Small intestine (tissue), 7 donors: ENCODE measurements around the gene CFAP65. TPM values are rescaled to one million over a fixed set of nuclear protein-coding genes. Genes with fewer than 3 reads are reported as not detected.

ENCODE experiments used
- DNase-seq, 2 donors: peaks; one replicate each; pipeline versions ENCODE4 v3.0.0 to v3.0.0-alpha.2; 2013
- FAIRE-seq: peaks from 2 replicates; lab custom pipeline; 2012; peaks lifted over from hg19 to GRCh38; lab: Jason Lieb, UNC
- H3K27ac ChIP-seq, 3 donors: one replicate each; pipeline ENCODE4 v1.5.1; 2013; ENCODE audit warnings: low read length in 2 of 3, mild to moderate bottlenecking in 2 of 3, control low read depth in 1 of 3, inconsistent platforms in 1 of 3, low read depth in 1 of 3, moderate library complexity in 1 of 3
- H3K27me3 ChIP-seq, 3 donors: one replicate each; pipeline ENCODE4 v1.6.1; 2013; ENCODE audit warnings: low read length in 3 of 3, inconsistent platforms in 1 of 3; ENCODE audit not compliant: control insufficient read depth in 3 of 3, insufficient read depth in 3 of 3
- H3K36me3 ChIP-seq, 3 donors: one replicate each; pipeline ENCODE4 v1.6.1; 2013; ENCODE audit warnings: low read length in 3 of 3, inconsistent platforms in 1 of 3, low read depth in 1 of 3, mild to moderate bottlenecking in 1 of 3, moderate library complexity in 1 of 3; ENCODE audit not compliant: control insufficient read depth in 3 of 3, insufficient read depth in 2 of 3
- H3K4me1 ChIP-seq, 3 donors: one replicate each; pipeline ENCODE4 v1.6.1; 2013; ENCODE audit warnings: low read length in 2 of 3, inconsistent platforms in 1 of 3, low read depth in 1 of 3, mild to moderate bottlenecking in 1 of 3, moderate library complexity in 1 of 3; ENCODE audit not compliant: control insufficient read depth in 3 of 3, insufficient read depth in 2 of 3
- H3K4me3 ChIP-seq, 3 donors: one replicate each; pipeline ENCODE4 v1.5.1; 2013; ENCODE audit warnings: low read length in 3 of 3, control low read depth in 1 of 3, inconsistent platforms in 1 of 3, low read depth in 1 of 3, mild to moderate bottlenecking in 1 of 3, moderate library complexity in 1 of 3
- H3K9me3 ChIP-seq, 2 donors: one replicate each; pipeline ENCODE4 v1.6.1; 2013; ENCODE audit warnings: low read depth in 1 of 2, low read length in 1 of 2; ENCODE audit not compliant: control insufficient read depth in 2 of 2, insufficient read depth in 1 of 2
- WGBS, 3 donors: extraction: QIAGEN DNeasy Blood & Tissue Kit; methylation state at CpG; one replicate each; pipeline ENCODE4 v1.1.7; 2013; 5-methylcytosine and 5-hydroxymethylcytosine counted together
- polyA plus RNA-seq, 4 donors: library from polyadenylated mRNA; stranded (reverse) in 3 of 4; unstranded in 1 of 4; fragments of 200-250 nt in 3 of 4; fragments of 120-200 nt in 1 of 4; gene quantifications; one replicate each; pipeline versions ENCODE4 v1.2.1 to v1.2.3, GENCODE V29; 2013
- donor health status: healthy with polysubstance abuse.
- donor health status: control.
- donor health status: control.
- donor health status: Bipolar disorder and iron deficiency.
- donor health status: healthy.

CFAP65 gene
- polyA plus RNA-seq, 4 donors: 0.06 to 4.3 (median 1.1) TPM; not detected in 1

DNA sequence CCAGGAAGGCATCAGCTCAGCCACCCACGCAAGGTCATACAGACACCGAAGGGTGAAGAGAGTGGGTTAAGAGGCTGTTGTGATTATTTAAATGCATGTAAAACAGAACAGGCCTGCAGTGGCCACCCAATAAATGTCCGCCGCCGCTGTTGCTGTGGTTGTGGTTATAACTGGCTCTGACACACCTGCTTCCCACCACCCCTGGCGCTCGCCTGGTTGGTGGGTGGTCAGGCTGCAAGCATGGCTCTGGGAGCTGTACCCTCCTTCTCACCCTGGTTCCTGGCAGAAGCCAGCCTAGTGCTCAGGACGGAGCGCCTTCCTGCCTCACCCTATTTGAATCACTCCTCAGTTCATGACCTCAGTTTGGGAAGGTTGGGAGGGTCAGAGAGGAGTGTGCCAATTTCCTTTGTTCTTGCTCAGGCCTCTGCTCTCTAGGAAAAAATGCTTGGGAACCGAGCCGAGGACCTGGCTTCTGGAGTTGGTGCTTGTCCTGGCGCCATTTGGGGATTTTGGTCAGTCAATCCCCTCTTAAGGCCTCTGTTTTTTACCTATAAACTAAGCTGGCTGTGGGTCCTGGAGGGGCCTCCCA lies 42.8 kb downstream of the CFAP65 start:
- no peak for FAIRE-seq
- Histone ChIP-seq H3K27ac (no peak overlapping the region), H3K27me3 (peaks cover 7 to 83% (median 47%) of the 10 kb centered on the region in 3 donors), H3K9me3 (no peaks in the 10 kb centered on the region), H3K4me1 (peaks cover 2 to 31% (median 4%) of the 10 kb centered on the region in 3 donors), H3K4me3 (no peak overlapping the region), H3K36me3 (no peaks in the 10 kb centered on the region)
- no peak for DNase-seq
- 57 to 71% (median 70%) methylated on average over 12 of the region's 12 CpGs for WGBS, 3 donors

DNA sequence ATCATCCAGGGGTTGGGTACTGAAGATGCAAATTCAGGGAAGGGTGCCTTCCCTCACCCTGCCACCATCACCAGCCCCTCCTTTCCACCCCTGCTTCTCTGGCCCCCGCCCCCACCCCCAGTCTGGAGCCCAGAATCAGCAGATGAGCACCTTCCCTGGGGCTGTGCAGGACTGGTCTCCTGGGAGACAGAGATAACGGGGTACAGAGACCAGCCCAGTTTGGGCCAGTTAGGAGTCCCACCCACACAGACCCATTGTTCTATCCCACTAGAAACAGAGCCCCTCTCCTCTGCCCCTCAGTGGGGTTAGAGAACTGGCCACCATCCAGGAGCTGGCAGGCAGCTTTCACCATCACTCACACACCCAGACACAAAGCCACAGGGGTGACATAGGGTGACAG lies 43.6 kb downstream of the CFAP65 start:
- DNase-seq: no peak
- H3K9me3 ChIP-seq: no peaks in the 10 kb centered on the region
- peaks cover 14 to 83% (median 46%) of the 10 kb centered on the region in 3 donors for H3K27me3 ChIP-seq
- no peak overlapping the region for H3K27ac ChIP-seq
- 19 to 44% (median 32%) methylated on average over 2 of the region's 2 CpGs for WGBS, 3 donors
- no peaks in the 10 kb centered on the region for H3K36me3 ChIP-seq
- no peak overlapping the region for H3K4me3 ChIP-seq
- no peak for FAIRE-seq
- peaks cover 4 to 31% (median 4%) of the 10 kb centered on the region in 3 donors for H3K4me1 ChIP-seq

DNA sequence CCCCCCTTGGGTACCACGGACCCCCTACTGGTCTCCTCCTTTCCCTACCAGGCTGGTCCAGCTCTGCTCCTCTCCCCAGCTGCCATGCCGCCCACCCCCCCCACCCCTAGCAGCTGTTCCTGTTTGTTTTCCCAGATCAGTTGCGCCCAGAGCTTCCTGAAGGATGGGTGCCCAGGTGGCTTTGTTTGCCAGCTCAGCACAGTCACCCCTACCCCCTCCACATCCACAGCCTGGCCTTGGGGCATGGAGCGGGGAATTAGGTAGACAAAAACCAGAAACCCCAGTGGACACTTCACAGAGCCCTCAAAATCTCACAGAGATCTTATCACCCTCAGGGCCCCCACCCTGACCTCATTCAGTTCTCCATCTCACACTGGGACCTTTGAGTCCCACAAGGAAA lies 44.4 kb downstream of the CFAP65 start:
- Histone ChIP-seq H3K27ac (peak overlapping the region in 2 of 3 donors; percentile 18 to 57), H3K4me1 (peaks cover 0 to 23% (median 4%) of the 10 kb centered on the region in 3 donors)
- DNase-seq: no peak

DNA sequence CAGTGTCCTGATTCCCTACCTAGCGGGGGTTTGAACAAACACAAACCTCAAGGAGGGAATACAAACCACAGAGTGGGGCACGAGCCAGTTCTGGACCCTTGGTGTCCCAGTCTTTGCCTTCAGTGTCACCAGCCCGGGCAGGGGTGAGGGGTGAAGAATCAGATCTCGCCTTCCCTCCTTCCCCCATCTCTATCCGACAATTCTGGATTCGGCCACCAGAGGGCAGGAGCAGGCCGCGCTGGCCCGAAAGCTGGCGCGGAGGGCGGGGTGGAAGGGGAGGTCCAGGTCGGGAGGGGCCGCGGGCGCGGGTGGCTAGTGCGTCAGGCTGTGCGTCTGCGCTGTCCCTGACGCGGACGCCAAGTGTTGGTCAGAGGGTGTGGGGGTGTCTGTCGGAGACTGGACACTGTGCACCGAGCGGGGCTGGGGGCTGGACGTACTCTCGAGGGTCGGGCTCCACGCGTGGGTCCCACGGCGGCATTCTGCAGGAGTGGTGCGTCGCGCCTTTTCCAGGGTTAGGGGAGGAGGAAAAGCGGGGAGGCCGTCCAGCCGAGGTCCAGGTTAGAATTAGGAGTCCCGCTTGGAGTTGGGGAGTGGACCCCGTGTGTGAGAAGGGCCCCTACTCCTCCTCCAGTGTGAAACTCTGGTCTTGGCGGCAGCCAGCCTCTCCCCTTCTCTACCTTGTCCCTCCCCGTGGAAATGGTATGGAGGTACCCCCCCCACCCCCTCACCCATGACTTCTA lies 45.2 kb downstream of the CFAP65 start:
- FAIRE-seq (no peak), DNase-seq (peak; percentile 84 to 92)
- H3K9me3 ChIP-seq: no peaks in the 10 kb centered on the region
- H3K4me1 ChIP-seq: peaks cover 0 to 20% (median 4%) of the 10 kb centered on the region in 3 donors
- no peaks in the 10 kb centered on the region for H3K36me3 ChIP-seq
- H3K4me3 ChIP-seq: peak overlapping the region in 2 of 3 donors; percentile 26 to 29
- H3K27me3 ChIP-seq: peaks cover 18 to 86% (median 46%) of the 10 kb centered on the region in 3 donors
- WGBS, 3 donors: 1 to 5% (median 4%) methylated on average over 40 to 43 of the region's 43 CpGs
- peak overlapping the region in 2 of 3 donors; percentile 25 to 57 for H3K27ac ChIP-seq

More for the DNA sequence above, 44.4 kb downstream of the CFAP65 start:
- H3K4me3 ChIP-seq: no peak overlapping the region
- FAIRE-seq: no peak
- no peaks in the 10 kb centered on the region for H3K9me3 ChIP-seq
- WGBS, 3 donors: 21 to 37% (median 24%) methylated on average over 3 to 4 of the region's 4 CpGs
- H3K36me3 ChIP-seq: no peaks in the 10 kb centered on the region
- peaks cover 14 to 83% (median 43%) of the 10 kb centered on the region in 3 donors for H3K27me3 ChIP-seq

DNA sequence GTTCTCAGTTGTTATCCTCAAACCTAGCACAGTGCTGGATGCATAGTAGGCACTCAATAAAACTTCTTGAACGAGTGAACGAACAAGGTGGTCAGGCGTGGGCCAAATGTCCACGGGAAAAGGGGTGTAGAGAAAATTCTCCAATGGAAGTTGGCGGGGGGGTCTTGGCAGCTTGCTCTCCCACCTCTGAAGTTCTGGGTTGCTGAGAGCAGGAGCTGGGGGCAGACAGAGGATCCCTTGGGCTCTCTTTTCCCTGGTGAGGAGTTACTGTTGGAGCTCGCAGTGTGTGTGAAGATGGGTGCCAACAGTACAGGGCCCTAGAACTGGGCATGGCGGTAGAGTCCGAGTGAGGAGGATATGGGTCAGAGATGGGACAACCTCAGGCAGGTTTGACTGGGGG lies 45.8 kb downstream of the CFAP65 start:
- WGBS, 3 donors: 15 to 25% (median 24%) methylated on average over 8 of the region's 8 CpGs
- no peak for FAIRE-seq
- H3K9me3 ChIP-seq: no peaks in the 10 kb centered on the region
- no peak overlapping the region for H3K4me3 ChIP-seq
- DNase-seq: no peak
- no peaks in the 10 kb centered on the region for H3K36me3 ChIP-seq
- peaks cover 0 to 19% (median 4%) of the 10 kb centered on the region in 3 donors for H3K4me1 ChIP-seq
- H3K27me3 ChIP-seq: peaks cover 19 to 86% (median 44%) of the 10 kb centered on the region in 3 donors
- H3K27ac ChIP-seq: no peak overlapping the region

DNA sequence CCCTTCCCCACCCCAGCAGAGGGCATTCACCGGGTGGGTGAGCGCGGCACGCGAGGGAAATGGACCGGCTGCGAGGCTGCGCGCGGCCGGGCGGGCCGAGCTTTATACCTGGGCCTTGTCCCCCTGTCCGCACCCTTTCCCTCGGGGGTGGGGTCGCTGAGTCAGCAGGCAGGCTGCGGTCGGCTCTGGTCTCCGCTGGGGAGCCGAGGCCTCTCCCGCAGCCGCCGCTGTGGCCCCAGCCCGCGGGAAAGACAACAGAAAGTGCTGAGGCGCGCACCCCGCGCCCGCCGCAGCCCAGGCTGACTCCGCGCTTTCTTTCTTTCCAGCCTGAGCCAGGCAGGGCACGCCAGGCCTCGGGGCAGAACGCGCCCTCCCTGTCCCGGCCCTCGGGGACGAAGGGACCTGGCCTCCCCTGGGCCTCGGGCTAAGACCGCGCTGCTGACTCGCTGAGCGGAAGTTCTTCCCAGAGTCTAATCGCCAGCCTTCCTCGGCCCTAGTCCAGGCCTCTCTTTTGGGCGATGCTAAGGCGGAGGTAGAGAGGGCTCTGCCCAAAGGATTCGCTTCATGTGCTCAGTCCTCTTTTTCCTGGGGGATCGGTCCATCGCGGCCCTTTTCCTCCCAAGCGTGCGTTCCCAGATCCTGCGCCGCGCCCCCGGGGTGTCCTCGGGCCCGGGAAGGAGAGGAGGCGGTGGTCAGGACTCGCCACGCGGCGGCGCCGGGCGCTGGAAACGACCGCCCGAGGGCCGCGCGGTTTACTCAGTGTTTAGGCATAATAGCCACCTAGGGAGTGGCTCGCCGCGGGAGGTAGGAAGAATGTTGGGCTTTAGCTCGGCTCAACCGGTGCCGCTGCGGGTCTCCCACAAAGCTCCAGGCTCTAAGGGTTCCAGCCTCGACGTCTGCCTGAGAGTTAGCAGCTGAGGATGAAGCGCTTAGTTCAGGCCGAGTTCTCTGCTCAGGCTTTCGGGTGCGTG lies 47.7 kb downstream of the CFAP65 start, which contains the start of gene CRYBA2:
Gene CRYBA2 (minus strand): TSS at position 78 of the 971 bp plus-strand sequence. CDS start 246 bp downstream, outside the sequence.
- Histone ChIP-seq H3K36me3 (no peaks in the 10 kb centered on the region), H3K4me3 (peak within 1 kb of the TSS in 2 of 3 donors; percentile 8 to 21), H3K4me1 (peaks cover 0 to 16% (median 4%) of the 10 kb centered on the region in 3 donors), H3K27me3 (peaks cover 19 to 89% (median 42%) of the 10 kb centered on the region in 3 donors), H3K27ac (peak within 1 kb of the TSS in 1 of 3 donors; percentile 31), H3K9me3 (no peaks in the 10 kb centered on the region)
- DNase-seq (peak in 1 of 2 donors; percentile 52), FAIRE-seq (no peak)
- WGBS, 3 donors: 2% methylated on average over 75 to 88 of the region's 88 CpGs

DNA sequence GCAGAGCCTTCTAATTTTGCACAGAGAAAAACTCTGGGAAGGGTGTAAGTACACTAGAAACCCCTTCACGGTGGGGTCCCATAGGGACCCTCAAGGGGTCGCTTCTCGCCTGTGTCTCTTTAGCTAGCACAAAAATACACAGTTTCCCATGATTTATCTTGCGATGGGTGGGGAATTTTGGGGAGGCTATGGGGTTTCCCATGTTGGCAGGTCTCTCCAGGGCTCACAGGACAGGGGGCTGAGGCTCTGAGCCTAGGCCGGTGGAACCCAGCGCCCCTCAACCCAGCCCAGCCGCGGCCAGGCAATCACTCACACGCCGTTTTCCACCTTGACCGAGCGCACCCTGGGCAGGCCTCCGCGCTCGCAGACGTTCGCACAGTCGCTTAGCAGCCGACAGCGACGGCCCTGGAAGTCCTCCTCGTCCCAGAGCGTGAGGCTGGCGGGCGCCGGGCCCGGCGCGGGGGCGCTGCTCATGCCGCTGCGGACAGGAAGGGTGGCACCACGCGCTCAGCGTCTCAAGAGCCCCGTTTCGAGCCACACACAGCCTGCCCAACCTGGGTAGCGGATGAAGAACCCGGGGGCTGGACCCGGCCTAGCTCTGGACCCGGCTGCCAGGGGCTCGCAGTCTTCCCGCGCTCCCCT lies 48.5 kb downstream of the CFAP65 start:
- DNase-seq (no peak), FAIRE-seq (no peak)
- Histone ChIP-seq H3K27ac (peak overlapping the region in 1 of 3 donors; percentile 31), H3K4me3 (peak overlapping the region in 1 of 3 donors; percentile 21), H3K9me3 (no peaks in the 10 kb centered on the region), H3K4me1 (peaks cover 0 to 16% (median 4%) of the 10 kb centered on the region in 3 donors), H3K27me3 (peaks cover 19 to 90% (median 42%) of the 10 kb centered on the region in 3 donors), H3K36me3 (no peaks in the 10 kb centered on the region)
- 2 to 3% (median 2%) methylated on average over 29 to 44 of the region's 44 CpGs for WGBS, 3 donors
